Fibroblast of lung (primary cell): Measurements from ENCODE around the gene GPR132. TPM values are rescaled to one million over a fixed set of nuclear protein-coding genes. Genes with fewer than 3 reads are reported as not detected.
A peak's percentile ranks its signal among the peaks of the same experiment; 100 is the strongest.
"Not testable (repeated sequence)": the region's sequence is repeated elsewhere in the genome, so short reads cannot be mapped to it uniquely, and the experiment has no call there.

Experiments
- DNase-seq, 2 donors: peaks; one replicate each; pipeline versions ENCODE4 v3.0.0 to v3.0.0-alpha.2; 2010; ENCODE audit warnings: low read depth in 2 of 2
- H2AFZ ChIP-seq: 2 replicates; pipeline ENCODE4 v1.5.1; 2012; ENCODE audit warnings: low read length, control low read depth, inconsistent platforms
- H3K27ac ChIP-seq: 2 replicates; pipeline ENCODE4 v1.5.1; 2011; ENCODE audit warnings: low read length, control low read depth; ENCODE audit not compliant: insufficient read depth
- H3K27me3 ChIP-seq: 2 replicates; pipeline ENCODE4 v1.5.1; 2011; ENCODE audit warnings: mild to moderate bottlenecking, low read length; ENCODE audit not compliant: control insufficient read depth, insufficient read depth
- H3K36me3 ChIP-seq: 2 replicates; pipeline ENCODE4 v1.5.1; 2011; ENCODE audit warnings: low read length; ENCODE audit not compliant: control insufficient read depth, insufficient read depth
- H3K4me1 ChIP-seq: 2 replicates; pipeline ENCODE4 v1.5.1; 2011; ENCODE audit warnings: low read length; ENCODE audit not compliant: control insufficient read depth, insufficient read depth; ENCODE audit errors: extremely low read depth
- H3K4me2 ChIP-seq: 2 replicates; pipeline ENCODE4 v1.5.1; 2011; ENCODE audit warnings: low read length, control low read depth; ENCODE audit not compliant: insufficient read depth; ENCODE audit errors: extremely low read depth
- H3K4me3 ChIP-seq, 4 experiments: fragments of 200-600 bp in 1 of 4; sonication (generic) in 1 of 4; replicated peaks in 1 of 4; 2 replicates each; pipeline ENCODE4 v1.5.1; 2011 to 2016; ENCODE audit warnings: low read length in 4 of 4, low read depth in 3 of 4, mild to moderate bottlenecking in 3 of 4, control low read depth in 2 of 4, inconsistent platforms in 1 of 4, mixed read lengths in 1 of 4; ENCODE audit not compliant: insufficient read depth in 1 of 4; ENCODE audit errors: control extremely low read depth in 1 of 4
- H3K79me2 ChIP-seq: 2 replicates; pipeline ENCODE4 v1.5.1; 2012; ENCODE audit warnings: mild to moderate bottlenecking, low read length, inconsistent platforms; ENCODE audit not compliant: control insufficient read depth, insufficient read depth
- H3K9ac ChIP-seq: 2 replicates; pipeline ENCODE4 v1.5.1; 2011; ENCODE audit warnings: mild to moderate bottlenecking, low read length, control low read depth; ENCODE audit not compliant: insufficient read depth
- H3K9me3 ChIP-seq: 2 replicates; pipeline ENCODE4 v1.5.1; 2012; ENCODE audit warnings: low read depth, low read length; ENCODE audit not compliant: control insufficient read depth, insufficient read depth
- H4K20me1 ChIP-seq: 2 replicates; pipeline ENCODE4 v1.5.1; 2011; ENCODE audit warnings: low read length; ENCODE audit not compliant: control insufficient read depth, insufficient read depth; ENCODE audit errors: extremely low read depth
- EZH2 ChIP-seq: IDR thresholded peaks from 2 replicates; pipeline ENCODE4 v1.5.1; 2012; ENCODE audit warnings: low read length, control low read depth, mild to moderate bottlenecking; ENCODE audit errors: missing control alignments
- polyA plus RNA-seq, 2 donors: library from polyadenylated mRNA; depleted of rRNA in 1 of 2; stranded (reverse) in 1 of 2; unstranded in 1 of 2; fragments of >200 nt; gene quantifications; 2 replicates each; pipeline ENCODE4 v1.2.1, GENCODE V29; 2011 to 2012; ENCODE audit warnings: missing spikeins in 1 of 2
- total RNA-seq: library from RNA; depleted of rRNA; stranded (reverse); fragments of >200 nt; gene quantifications from 2 replicates; pipeline ENCODE4 v1.2.1, GENCODE V29; 2014
- TF ChIP-seq, protein P1 (sequence below), 2 donors: IDR thresholded peaks in 1 of 2; conservative IDR thresholded peaks in 1 of 2; 1 replicate in 1 of 2; 2 replicates in 1 of 2; pipeline ENCODE4 v1.5.1; 2011 to 2012; ENCODE audit warnings: low read length in 2 of 2, control low read depth in 1 of 2, inconsistent platforms in 1 of 2, low read depth in 1 of 2, mild to moderate bottlenecking in 1 of 2

The GPR132 gene
- total and polyA plus RNA-seq, 2 donors (not counting 1 experiment from before 2014, with no cell fraction given), result 0.17 TPM; not detected in 1

DNA sequence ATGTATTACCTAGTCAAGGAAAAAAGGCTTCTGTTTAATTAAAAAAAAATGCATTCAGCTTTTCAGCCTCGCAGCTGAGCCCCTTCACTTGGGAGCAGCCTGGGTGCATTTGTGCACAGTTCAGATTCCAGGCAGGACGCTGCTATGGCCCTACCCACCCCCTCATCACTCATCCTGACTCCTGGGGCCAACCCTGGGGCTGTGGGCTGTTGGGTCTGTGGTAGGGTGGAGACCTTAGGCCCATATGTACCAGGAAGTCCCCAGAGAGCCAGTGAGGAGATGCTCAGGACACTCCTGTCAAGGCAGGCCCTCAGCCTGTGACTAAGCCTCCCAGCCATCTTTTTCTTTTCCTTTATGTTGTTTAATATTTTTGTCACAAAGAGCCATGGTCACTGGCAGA is 35.0 kb downstream of the GPR132 start:
- Histone ChIP-seq H3K4me2 (no peak overlapping the region), H3K9ac (no peak overlapping the region), H3K9me3 (no peaks in the 10 kb centered on the region), H3K36me3 (no peaks in the 10 kb centered on the region), H2AFZ (no peak overlapping the region), H3K4me1 (no peaks in the 10 kb centered on the region), H3K27ac (no peak overlapping the region), H3K4me3 (no peak overlapping the region), H3K27me3 (peaks cover 4% of the 10 kb centered on the region), H3K79me2 (no peaks in the 10 kb centered on the region), H4K20me1 (no peaks in the 10 kb centered on the region)
- no peak for TF ChIP-seq EZH2
- TF ChIP-seq, protein P1, sequence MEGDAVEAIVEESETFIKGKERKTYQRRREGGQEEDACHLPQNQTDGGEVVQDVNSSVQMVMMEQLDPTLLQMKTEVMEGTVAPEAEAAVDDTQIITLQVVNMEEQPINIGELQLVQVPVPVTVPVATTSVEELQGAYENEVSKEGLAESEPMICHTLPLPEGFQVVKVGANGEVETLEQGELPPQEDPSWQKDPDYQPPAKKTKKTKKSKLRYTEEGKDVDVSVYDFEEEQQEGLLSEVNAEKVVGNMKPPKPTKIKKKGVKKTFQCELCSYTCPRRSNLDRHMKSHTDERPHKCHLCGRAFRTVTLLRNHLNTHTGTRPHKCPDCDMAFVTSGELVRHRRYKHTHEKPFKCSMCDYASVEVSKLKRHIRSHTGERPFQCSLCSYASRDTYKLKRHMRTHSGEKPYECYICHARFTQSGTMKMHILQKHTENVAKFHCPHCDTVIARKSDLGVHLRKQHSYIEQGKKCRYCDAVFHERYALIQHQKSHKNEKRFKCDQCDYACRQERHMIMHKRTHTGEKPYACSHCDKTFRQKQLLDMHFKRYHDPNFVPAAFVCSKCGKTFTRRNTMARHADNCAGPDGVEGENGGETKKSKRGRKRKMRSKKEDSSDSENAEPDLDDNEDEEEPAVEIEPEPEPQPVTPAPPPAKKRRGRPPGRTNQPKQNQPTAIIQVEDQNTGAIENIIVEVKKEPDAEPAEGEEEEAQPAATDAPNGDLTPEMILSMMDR (conservative IDR thresholded peaks at IDR 0.05 in 1 of 2, IDR thresholded peaks at IDR 0.05 in 1 of 2; ENCODE audit: low read depth in 1 of 2, low read length in 2 of 2), result no peak
- no peak for DNase-seq

- no peak for DNase-seq
- H3K36me3 ChIP-seq, result no peaks in the 10 kb centered on the region
- H3K9ac ChIP-seq, result no peak overlapping the region
- H3K4me2 ChIP-seq, result no peak overlapping the region
- TF ChIP-seq EZH2, result no peak
- TF ChIP-seq, protein P1 (conservative IDR thresholded peaks at IDR 0.05 in 1 of 2, IDR thresholded peaks at IDR 0.05 in 1 of 2; ENCODE audit: low read depth in 1 of 2, low read length in 2 of 2), result no peak
- no peak overlapping the region for H3K27ac ChIP-seq
- H3K4me3 ChIP-seq, result no peak overlapping the region
- H3K9me3 ChIP-seq, result no peaks in the 10 kb centered on the region
- no peaks in the 10 kb centered on the region for H3K79me2 ChIP-seq
- H4K20me1 ChIP-seq, result no peaks in the 10 kb centered on the region
- no peak overlapping the region for H2AFZ ChIP-seq
- H3K4me1 ChIP-seq, result peaks cover 2% of the 10 kb centered on the region
- H3K27me3 ChIP-seq, result peaks cover 4% of the 10 kb centered on the region
These were observed 35.8 kb downstream of the GPR132 start for GRCh38 chr14:105029402-105029801.

- Histone ChIP-seq H3K4me3 (no peak overlapping the region), H4K20me1 (no peaks in the 10 kb centered on the region), H3K4me2 (no peak overlapping the region), H3K9me3 (no peaks in the 10 kb centered on the region), H2AFZ (no peak overlapping the region), H3K9ac (no peak overlapping the region), H3K27me3 (no peaks in the 10 kb centered on the region), H3K27ac (no peak overlapping the region), H3K79me2 (no peaks in the 10 kb centered on the region), H3K36me3 (no peaks in the 10 kb centered on the region), H3K4me1 (peaks cover 8% of the 10 kb centered on the region)
- peak in 1 of 2 donors; percentile 60 for DNase-seq
- TF ChIP-seq, protein P1 (conservative IDR thresholded peaks at IDR 0.05 in 1 of 2, IDR thresholded peaks at IDR 0.05 in 1 of 2; ENCODE audit: low read depth in 1 of 2, low read length in 2 of 2), result no peak
- TF ChIP-seq EZH2, result no peak
These were observed 36.8 kb downstream of the GPR132 start for GRCh38 chr14:105028251-105028927.

- H3K4me3 ChIP-seq, H3K9me3 ChIP-seq, H3K4me2 ChIP-seq, H3K27me3 ChIP-seq, H3K4me1 ChIP-seq, H4K20me1 ChIP-seq, H3K27ac ChIP-seq, H3K9ac ChIP-seq, H3K36me3 ChIP-seq, H3K79me2 ChIP-seq, H2AFZ ChIP-seq: not testable (repeated sequence)
- DNase-seq, result peak in 1 of 2 donors; percentile 48
These were observed 37.5 kb downstream of the GPR132 start for GRCh38 chr14:105027718-105028117.
